GM12878 (cell line): ENCODE measurements around the gene TTC23. TPM values are rescaled to one million over a fixed set of nuclear protein-coding genes. Genes with fewer than 3 reads are reported as not detected.

ENCODE experiments used
- ATAC-seq: fragments of 200-7000 bp; cut with Tn5 transposase; 3 replicates; pipeline ENCODE4 v1.9.1; 2020; ENCODE audit warnings: mild to moderate bottlenecking, moderate library complexity
- BruUV-seq: library from RNA; stranded (reverse); fragments of 400-500 nt; replicated peaks from 2 replicates; lab custom pipeline; 2021; lab: Mats Ljungman, UMichigan
- CTCF ChIA-PET: fragments of 300-600 bp; sonication (Branson Sonifier 250); formaldehyde crosslinking; extraction: SDS; loops from one replicate; lab custom pipeline; 2021; ENCODE audit warnings: inconsistent platforms; lab: Yijun Ruan, JAX
- POLR2A ChIA-PET: fragments of 350-600 bp; formaldehyde crosslinking; extraction: SDS; loops from one replicate; lab custom pipeline; 2021; ENCODE audit warnings: inconsistent platforms; lab: Charles Lee
- RAD21 ChIA-PET: fragments of 300-600 bp; sonication (Branson Sonifier 250); formaldehyde crosslinking; loops from one replicate; lab custom pipeline; 2023; ENCODE audit warnings: antibody characterized with exemption; ENCODE audit not compliant: unreplicated experiment; lab: Charles Lee
- SMC1A ChIA-PET: fragments of 300-600 bp; sonication (Branson Sonifier 250); formaldehyde crosslinking; loops from one replicate; lab custom pipeline; 2023; ENCODE audit not compliant: unreplicated experiment, uncharacterized antibody; lab: Charles Lee
- DNase-seq: peaks from one replicate; pipeline ENCODE4 v3.0.0-alpha.2; 2011; ENCODE audit warnings: low read depth, low spot score
- FAIRE-seq: peaks from 3 replicates; lab custom pipeline; 2011; peaks lifted over from hg19 to GRCh38; lab: Jason Lieb, UNC
- H2AFZ ChIP-seq: 2 replicates; pipeline ENCODE4 v1.6.0; 2011; ENCODE audit warnings: low read depth, low read length, control low read depth; ENCODE audit not compliant: control insufficient read depth
- H3K27ac ChIP-seq: 2 replicates; pipeline ENCODE4 v1.5.1; 2011; ENCODE audit warnings: control low read depth; ENCODE audit not compliant: control insufficient read depth, insufficient read depth
- H3K27me3 ChIP-seq, 2 experiments: replicated peaks in 1 of 2; 2 replicates each; pipeline versions ENCODE4 v1.6.0 to v1.6.1; 2011; ENCODE audit warnings: low read length in 1 of 2; ENCODE audit not compliant: control insufficient read depth in 2 of 2, insufficient read depth in 2 of 2
- H3K36me3 ChIP-seq, 2 experiments: 2 replicates each; pipeline ENCODE4 v1.5.1; 2011; ENCODE audit warnings: low read length in 1 of 2; ENCODE audit not compliant: control insufficient read depth in 2 of 2, insufficient read depth in 2 of 2
- H3K4me1 ChIP-seq: 2 replicates; pipeline ENCODE4 v1.6.1; 2011; ENCODE audit warnings: mild to moderate bottlenecking, low read length, moderate library complexity, mixed read lengths; ENCODE audit not compliant: control insufficient read depth, insufficient read depth
- H3K4me2 ChIP-seq: 2 replicates; pipeline ENCODE4 v1.6.0; 2011; ENCODE audit warnings: control low read depth; ENCODE audit not compliant: control insufficient read depth, insufficient read depth
- H3K4me3 ChIP-seq: fragments of 200-600 bp; sonication (generic); 2 replicates; pipeline ENCODE4 v1.5.1; 2016
- H3K79me2 ChIP-seq: 2 replicates; pipeline ENCODE4 v1.6.0; 2011; ENCODE audit warnings: low read length; ENCODE audit not compliant: control insufficient read depth, insufficient read depth
- H3K9ac ChIP-seq: 2 replicates; pipeline ENCODE4 v1.8.0; 2011; ENCODE audit warnings: low read length, control low read depth, mixed read lengths; ENCODE audit not compliant: control insufficient read depth, insufficient read depth
- H3K9me3 ChIP-seq: replicated peaks from 3 replicates; pipeline ENCODE4 v1.5.1; 2011; ENCODE audit warnings: mild to moderate bottlenecking, low read length; ENCODE audit not compliant: control insufficient read depth, insufficient read depth
- H4K20me1 ChIP-seq: 2 replicates; pipeline ENCODE4 v1.6.0; 2011; ENCODE audit not compliant: control insufficient read depth, insufficient read depth
- BACH1 ChIP-seq: fragments of 450-650 bp; IDR thresholded peaks from 2 replicates; pipeline ENCODE4 v1.6.1; 2017; ENCODE audit warnings: mild to moderate bottlenecking, borderline replicate concordance
- CBFB ChIP-seq: IDR thresholded peaks from 2 replicates; pipeline ENCODE4 v1.6.1; 2016; ENCODE audit warnings: antibody characterized with exemption, low read depth
- EP300 ChIP-seq, 2 experiments: fragments of 150-350 bp in 1 of 2; IDR thresholded peaks; 2 replicates each; pipeline ENCODE4 v1.6.1; 2011 to 2012; ENCODE audit warnings: low read depth in 2 of 2, low read length in 2 of 2, borderline replicate concordance in 1 of 2, improper control_type of control experiment in 1 of 2, inconsistent platforms in 1 of 2; ENCODE audit not compliant: control insufficient read depth in 1 of 2
- ETV6 ChIP-seq, 2 experiments: fragments of 450-650 bp in 1 of 2; IDR thresholded peaks in 1 of 2; conservative IDR thresholded peaks in 1 of 2; 2 replicates each; pipeline ENCODE4 v1.6.1; 2014; ENCODE audit warnings: antibody characterized with exemption in 1 of 2, borderline replicate concordance in 1 of 2, low read depth in 1 of 2, mild to moderate bottlenecking in 1 of 2, moderate library complexity in 1 of 2
- GATAD2B ChIP-seq: fragments of 450-650 bp; conservative IDR thresholded peaks from 2 replicates; pipeline ENCODE4 v1.6.1; 2017; ENCODE audit warnings: low read depth, mild to moderate bottlenecking, moderate library complexity
- MYC ChIP-seq: IDR thresholded peaks from 2 replicates; pipeline ENCODE4 v1.6.1; 2011; ENCODE audit warnings: mild to moderate bottlenecking, low read length, moderate library complexity, inconsistent platforms; ENCODE audit not compliant: insufficient read depth, insufficient replicate concordance, insufficient read length, severe bottlenecking
- POLR2AphosphoS2 ChIP-seq: IDR thresholded peaks from 2 replicates; pipeline ENCODE4 v1.6.1; 2011; ENCODE audit warnings: low read depth, mild to moderate bottlenecking, low read length, improper control_type of control experiment, moderate library complexity
- RUNX3 ChIP-seq: IDR thresholded peaks from 2 replicates; pipeline ENCODE4 v1.6.1; 2012; ENCODE audit warnings: low read length, inconsistent platforms
- ZNF274 ChIP-seq: IDR thresholded peaks from one replicate; pipeline ENCODE4 v1.8.0; 2011; ENCODE audit not compliant: insufficient read length, insufficient read depth
- ZNF384 ChIP-seq: IDR thresholded peaks from 2 replicates; pipeline ENCODE4 v1.6.1; 2012; ENCODE audit warnings: low read depth, mild to moderate bottlenecking, low read length, improper control_type of control experiment, borderline replicate concordance
- ZNF622 ChIP-seq: fragments of 450-650 bp; IDR thresholded peaks from 2 replicates; pipeline ENCODE4 v1.6.1; 2017; ENCODE audit warnings: mild to moderate bottlenecking, inconsistent platforms
- WGBS: methylation state at CpG from one replicate; pipeline ENCODE4 v1.1.6; 2016; ENCODE audit warnings: low lambda C conversion rate; ENCODE audit not compliant: insufficient replicate concordance, insufficient coverage; ENCODE audit errors: missing lambda C conversion rate; 5-methylcytosine and 5-hydroxymethylcytosine counted together
- in situ Hi-C: fragments of 300-500 bp; cut with MboI; formaldehyde crosslinking; loops from 9 replicates; pipeline ENCODE4 v1.14.3; 2018; ENCODE audit warnings: mixed read lengths
- intact Hi-C: fragments of 100-400 bp; cut with micrococcal nuclease; formaldehyde crosslinking; loops from one replicate; pipeline ENCODE4 v1.14.2; 2022; ENCODE audit not compliant: unreplicated experiment
- polyA plus RNA-seq, 11 experiments: library from polyadenylated mRNA; depleted of rRNA in 4 of 11; unstranded in 6 of 11; stranded (reverse) in 5 of 11; fragments of >200 nt; fragmentation: Nextera tagmentation in 4 of 11; fragmentation: Illumina TruSeq in 1 of 11; extraction: Ambion mirVana in 4 of 11; extraction: Trizol in 1 of 11; gene quantifications; 1 replicate in 1 of 11; 2 replicates in 10 of 11; pipeline versions ENCODE4 v1.2.1 to v1.2.3, GENCODE V29; 2011 to 2016; ENCODE audit warnings: inconsistent platforms in 2 of 11, missing spikeins in 2 of 11, low read depth in 1 of 11
- total RNA-seq, 4 experiments: library from RNA; depleted of rRNA in 3 of 4; stranded (reverse); fragments of >200 nt in 3 of 4; fragmentation: Illumina TruSeq in 1 of 4; extraction: Trizol in 1 of 4; gene quantifications; 2 replicates each; pipeline versions ENCODE4 v1.2.1 to v1.2.3, GENCODE V29; 2013 to 2021
- TF ChIP-seq, protein P1 (sequence below): fragments of 450-650 bp; IDR thresholded peaks from 2 replicates; pipeline ENCODE4 v1.6.1; 2016; ENCODE audit warnings: mild to moderate bottlenecking
- TF ChIP-seq, protein P2 (sequence below): fragments of 450-650 bp; IDR thresholded peaks from 2 replicates; pipeline ENCODE4 v1.6.1; 2017; ENCODE audit warnings: borderline replicate concordance

TTC23 gene
- total and polyA plus RNA-seq, 10 of the 15 experiments (the other 5 are each of a cell fraction or from before 2014, with no cell fraction given): 1.2 to 9.0 (median 6.5) TPM

DNA sequence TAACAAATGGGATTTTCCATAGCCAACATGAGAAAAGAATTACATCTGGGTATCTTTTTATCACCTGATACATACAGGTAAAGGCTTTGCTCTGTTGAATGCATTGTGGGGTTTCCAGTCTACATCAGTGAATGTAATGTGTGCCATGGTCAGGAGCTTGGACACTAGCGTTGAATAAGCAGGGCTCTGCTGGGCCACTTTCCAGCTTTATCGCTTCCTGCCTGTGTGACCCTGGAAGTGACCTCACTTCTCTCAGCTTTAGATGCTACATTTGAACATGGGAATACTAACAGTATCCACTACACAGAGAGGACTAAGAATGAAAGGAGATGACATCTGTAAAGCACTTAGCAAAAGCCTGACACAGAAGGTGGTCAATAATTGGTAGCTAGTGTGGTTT, 40.1 kb downstream of the TTC23 start:
- no peak overlapping the region for H3K27ac ChIP-seq
- H3K4me1 ChIP-seq: no peaks in the 10 kb centered on the region
- no peaks in the 10 kb centered on the region for H4K20me1 ChIP-seq
- CTCF ChIA-PET: interaction anchor here (0.7 to 7.2 kb wide), 6 partner anchors 8 to 690 kb away, joined by 3 to 111 read pairs (median 5); no protein-coding TSS in a partner anchor
- POLR2A ChIA-PET: no interaction called here
- DNase-seq (no peak), FAIRE-seq (no peak), ATAC-seq (no peak)
- 100% methylated on average over 2 of the region's 2 CpGs for WGBS
- BruUV-seq: no TSS peak
- H2AFZ ChIP-seq: no peak overlapping the region
- intact Hi-C loops: no loop called here
- H3K9ac ChIP-seq: no peak overlapping the region
- no peaks in the 10 kb centered on the region for H3K79me2 ChIP-seq
- TF ChIP-seq MYC (no peak), BACH1 (no peak), ETV6 (conservative IDR thresholded peaks at IDR 0.05 in 1 of 2, IDR thresholded peaks at IDR 0.05 in 1 of 2; ENCODE audit: borderline replicate concordance in 1 of 2, low read depth in 1 of 2) (no peak), EP300 (IDR thresholded peaks at IDR 0.05; ENCODE audit: borderline replicate concordance in 1 of 2, control insufficient read depth in 1 of 2, low read depth in 2 of 2, low read length in 2 of 2) (no peak), ZNF622 (no peak), POLR2AphosphoS2 (no peak), ZNF274 (no peak), RUNX3 (no peak), GATAD2B (no peak), CBFB (no peak), ZNF384 (no peak)
- TF ChIP-seq, protein P1, sequence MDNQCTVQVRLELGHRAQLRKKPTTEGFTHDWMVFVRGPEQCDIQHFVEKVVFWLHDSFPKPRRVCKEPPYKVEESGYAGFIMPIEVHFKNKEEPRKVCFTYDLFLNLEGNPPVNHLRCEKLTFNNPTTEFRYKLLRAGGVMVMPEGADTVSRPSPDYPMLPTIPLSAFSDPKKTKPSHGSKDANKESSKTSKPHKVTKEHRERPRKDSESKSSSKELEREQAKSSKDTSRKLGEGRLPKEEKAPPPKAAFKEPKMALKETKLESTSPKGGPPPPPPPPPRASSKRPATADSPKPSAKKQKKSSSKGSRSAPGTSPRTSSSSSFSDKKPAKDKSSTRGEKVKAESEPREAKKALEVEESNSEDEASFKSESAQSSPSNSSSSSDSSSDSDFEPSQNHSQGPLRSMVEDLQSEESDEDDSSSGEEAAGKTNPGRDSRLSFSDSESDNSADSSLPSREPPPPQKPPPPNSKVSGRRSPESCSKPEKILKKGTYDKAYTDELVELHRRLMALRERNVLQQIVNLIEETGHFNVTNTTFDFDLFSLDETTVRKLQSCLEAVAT: no peak
- TF ChIP-seq, protein P2, sequence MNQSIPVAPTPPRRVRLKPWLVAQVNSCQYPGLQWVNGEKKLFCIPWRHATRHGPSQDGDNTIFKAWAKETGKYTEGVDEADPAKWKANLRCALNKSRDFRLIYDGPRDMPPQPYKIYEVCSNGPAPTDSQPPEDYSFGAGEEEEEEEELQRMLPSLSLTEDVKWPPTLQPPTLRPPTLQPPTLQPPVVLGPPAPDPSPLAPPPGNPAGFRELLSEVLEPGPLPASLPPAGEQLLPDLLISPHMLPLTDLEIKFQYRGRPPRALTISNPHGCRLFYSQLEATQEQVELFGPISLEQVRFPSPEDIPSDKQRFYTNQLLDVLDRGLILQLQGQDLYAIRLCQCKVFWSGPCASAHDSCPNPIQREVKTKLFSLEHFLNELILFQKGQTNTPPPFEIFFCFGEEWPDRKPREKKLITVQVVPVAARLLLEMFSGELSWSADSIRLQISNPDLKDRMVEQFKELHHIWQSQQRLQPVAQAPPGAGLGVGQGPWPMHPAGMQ: no peak
- no peak overlapping the region for H3K4me3 ChIP-seq
- H3K36me3 ChIP-seq: no peaks in the 10 kb centered on the region
- in situ Hi-C loops: no loop called here
- RAD21 ChIA-PET: interaction anchor here (1.1 kb wide), 2 partner anchors 104 to 109 kb away, joined by 3 read pairs; partner anchors contain the start of gene SYNM
- H3K9me3 ChIP-seq: no peaks in the 10 kb centered on the region
- no peak overlapping the region for H3K4me2 ChIP-seq
- SMC1A ChIA-PET: interaction anchor here (0.9 to 1.0 kb wide), 2 partner anchors 15 to 128 kb away, joined by 4 read pairs; no protein-coding TSS in a partner anchor
- no peaks in the 10 kb centered on the region for H3K27me3 ChIP-seq
